HG03469 (cell line): ENCODE measurements around the gene PRAMEF25.
"Not testable (repeated sequence)": the region's sequence is repeated elsewhere in the genome, so short reads cannot be mapped to it uniquely, and the experiment has no call there.

ENCODE experiments used
- ATAC-seq: cut with Tn5 transposase; IDR thresholded peaks from one replicate; pipeline ENCODE4 v1.9.1; 2021; ENCODE audit warnings: mild to moderate bottlenecking, moderate library complexity, moderate number of reproducible peaks; ENCODE audit not compliant: unreplicated experiment

PRAMEF25 gene

GRCh38 chr1:13070474-13070873 is at the start of gene PRAMEF25:
Gene PRAMEF25 (plus strand): TSS chr1:13070774. CDS start chr1:13073694, 2,920 bp downstream.
- ATAC-seq: not testable (repeated sequence)

GRCh38 chr1:13056475-13056874 is 14.1 kb upstream of the PRAMEF25 start, which contains the start of gene PRAMEF27:
Gene PRAMEF27 (minus strand): TSS chr1:13056575. CDS start chr1:13053659, 2,916 bp downstream.
- ATAC-seq: not testable (repeated sequence)

- ATAC-seq: not testable (repeated sequence)
These were observed 46.2 kb downstream of the PRAMEF25 start, which contains the start of gene HNRNPCL2 for GRCh38 chr1:13116754-13117153. Gene HNRNPCL2 (minus strand): TSS chr1:13116854. CDS start chr1:13116400, 454 bp downstream.
